ENCODE measurements around the gene RIPPLY2.
"Not testable (repeated sequence)": the region's sequence is repeated elsewhere in the genome, so short reads cannot be mapped to it uniquely, and the experiment has no call there.

The RIPPLY2 gene

GRCh38 chr6:83897094-83897493, 43.9 kb downstream of the RIPPLY2 start:
- DNase-seq (ENCODE audit: low read depth in 3 of 3, low spot score in 1 of 3) = not testable (repeated sequence)

- no peak for DNase-seq (ENCODE audit: low read depth in 3 of 3, low spot score in 1 of 3)
These were observed 48.5 kb downstream of the RIPPLY2 start for GRCh38 chr6:83901624-83902023.

GRCh38 chr6:83904395-83904794, 51.2 kb downstream of the RIPPLY2 start:
- DNase-seq (ENCODE audit: low read depth in 3 of 3, low spot score in 1 of 3) = no peak

- DNase-seq (ENCODE audit: low read depth in 3 of 3, low spot score in 1 of 3) = no peak
These were observed 52.5 kb downstream of the RIPPLY2 start for GRCh38 chr6:83905648-83906047.
